GM23248 (cell line): Measurements from ENCODE around the gene TBC1D22A.

Source experiments
- EZH2 ChIP-seq: fragments of 200-600 bp; sonication (generic); IDR thresholded peaks from 2 replicates; pipeline ENCODE4 v1.6.1; 2018; ENCODE audit warnings: antibody characterized with exemption, mild to moderate bottlenecking; ENCODE audit not compliant: insufficient read depth, poor library complexity, severe bottlenecking
- EZH2phosphoT487 ChIP-seq: fragments of 200-600 bp; sonication (generic); IDR thresholded peaks from 2 replicates; pipeline ENCODE4 v1.6.1; 2018; ENCODE audit warnings: antibody characterized with exemption, moderate library complexity, mild to moderate bottlenecking, low read depth; ENCODE audit not compliant: insufficient read depth

GRCh38 chr22:46799626-46800025 is 37.2 kb downstream of the TBC1D22A start:
- TF ChIP-seq EZH2 (no peak), EZH2phosphoT487 (no peak)
